Tibial nerve (tissue), 4 donors: ENCODE measurements around the gene CANT1. TPM values are rescaled to one million over a fixed set of nuclear protein-coding genes. Genes with fewer than 3 reads are reported as not detected.

Experiments
- DNase-seq, 2 donors: peaks; one replicate each; pipeline ENCODE4 v3.0.0-alpha.2; 2019; ENCODE audit warnings: low spot score in 2 of 2
- H3K27ac ChIP-seq, 4 donors: fragments of 200-600 bp; sonication (generic) in 3 of 4; one replicate each; pipeline ENCODE4 v1.5.1; 2017 to 2019; ENCODE audit warnings: mild to moderate bottlenecking in 1 of 4
- H3K27me3 ChIP-seq, 2 donors: fragments of 200-600 bp; sonication (generic) in 1 of 2; one replicate each; pipeline versions ENCODE4 v1.5.1 to v1.6.0; 2017 to 2019
- H3K36me3 ChIP-seq, 3 donors: fragments of 200-600 bp; sonication (generic); one replicate each; pipeline ENCODE4 v1.5.1; 2018 to 2019
- H3K4me1 ChIP-seq, 4 donors: fragments of 200-600 bp; sonication (generic) in 3 of 4; one replicate each; pipeline ENCODE4 v1.5.1; 2017 to 2019
- H3K4me3 ChIP-seq, 4 donors: fragments of 200-600 bp; sonication (generic) in 3 of 4; one replicate each; pipeline ENCODE4 v1.5.1; 2017 to 2019; ENCODE audit warnings: mild to moderate bottlenecking in 1 of 4, moderate library complexity in 1 of 4
- H3K9me3 ChIP-seq, 4 donors: fragments of 200-600 bp; sonication (generic) in 3 of 4; one replicate each; pipeline ENCODE4 v1.5.1; 2017 to 2019
- EP300 ChIP-seq, 2 donors: sonication (generic); formaldehyde crosslinking; IDR thresholded peaks; one replicate each; pipeline ENCODE4 v1.6.1; 2017; ENCODE audit warnings: antibody characterized with exemption in 2 of 2, mild to moderate bottlenecking in 1 of 2
- POLR2A ChIP-seq, 2 donors: fragments of 450-650 bp; IDR thresholded peaks; one replicate each; pipeline ENCODE4 v1.6.1; 2017; ENCODE audit warnings: antibody characterized with exemption in 2 of 2, mild to moderate bottlenecking in 2 of 2, moderate library complexity in 2 of 2
- WGBS, 2 donors: methylation state at CpG; one replicate each; pipeline ENCODE4 v1.1.5; 2018; 5-methylcytosine and 5-hydroxymethylcytosine counted together
- total RNA-seq, 4 donors: library from RNA; depleted of rRNA; stranded (reverse); fragments of >200 nt; gene quantifications; one replicate each; pipeline ENCODE4 v1.1.0, GENCODE V29; 2016
- TF ChIP-seq, protein P1 (sequence below), 5 experiments: fragments of 200-600 bp in 3 of 5; fragments of 450-650 bp in 2 of 5; sonication (generic) in 3 of 5; IDR thresholded peaks; one replicate each; pipeline ENCODE4 v1.5.1; 2016 to 2019; ENCODE audit warnings: antibody characterized with exemption in 5 of 5, mild to moderate bottlenecking in 3 of 5, moderate library complexity in 2 of 5

The CANT1 gene
- total RNA-seq, 4 donors from 2014 or later = 21.0 to 27.3 (median 25.5) TPM

DNA sequence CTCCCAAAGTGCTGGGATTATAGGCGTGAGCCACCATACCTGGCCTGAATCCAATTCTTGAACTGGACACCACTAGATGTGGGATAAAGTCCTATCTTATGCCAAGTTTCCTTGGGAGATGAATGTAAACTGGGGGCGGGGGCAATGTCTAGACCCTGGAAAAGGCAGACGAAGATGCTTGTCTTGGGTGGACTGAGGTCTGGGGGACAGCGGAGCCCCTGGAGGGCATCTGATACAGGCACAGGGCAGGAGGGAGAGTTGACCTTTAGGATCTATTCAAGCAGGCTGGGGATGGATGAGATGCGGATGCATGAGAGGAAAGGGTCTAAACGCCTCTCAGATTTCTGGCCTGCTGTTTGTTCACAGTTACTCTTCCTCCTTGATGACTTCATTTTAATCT, 26.1 kb upstream of the CANT1 start:
- 91 to 92% methylated on average over 6 of the region's 6 CpGs for WGBS, 2 donors
- peak overlapping the region in 1 of 4 donors; percentile 52 for H3K27ac ChIP-seq
- H3K27me3 ChIP-seq = no peaks in the 10 kb centered on the region
- H3K36me3 ChIP-seq = no peaks in the 10 kb centered on the region
- DNase-seq = no peak
- no peaks in the 10 kb centered on the region for H3K9me3 ChIP-seq
- TF ChIP-seq POLR2A (IDR thresholded peaks at IDR 0.05) (no peak), EP300 (IDR thresholded peaks at IDR 0.05) (no peak)
- TF ChIP-seq, protein P1, sequence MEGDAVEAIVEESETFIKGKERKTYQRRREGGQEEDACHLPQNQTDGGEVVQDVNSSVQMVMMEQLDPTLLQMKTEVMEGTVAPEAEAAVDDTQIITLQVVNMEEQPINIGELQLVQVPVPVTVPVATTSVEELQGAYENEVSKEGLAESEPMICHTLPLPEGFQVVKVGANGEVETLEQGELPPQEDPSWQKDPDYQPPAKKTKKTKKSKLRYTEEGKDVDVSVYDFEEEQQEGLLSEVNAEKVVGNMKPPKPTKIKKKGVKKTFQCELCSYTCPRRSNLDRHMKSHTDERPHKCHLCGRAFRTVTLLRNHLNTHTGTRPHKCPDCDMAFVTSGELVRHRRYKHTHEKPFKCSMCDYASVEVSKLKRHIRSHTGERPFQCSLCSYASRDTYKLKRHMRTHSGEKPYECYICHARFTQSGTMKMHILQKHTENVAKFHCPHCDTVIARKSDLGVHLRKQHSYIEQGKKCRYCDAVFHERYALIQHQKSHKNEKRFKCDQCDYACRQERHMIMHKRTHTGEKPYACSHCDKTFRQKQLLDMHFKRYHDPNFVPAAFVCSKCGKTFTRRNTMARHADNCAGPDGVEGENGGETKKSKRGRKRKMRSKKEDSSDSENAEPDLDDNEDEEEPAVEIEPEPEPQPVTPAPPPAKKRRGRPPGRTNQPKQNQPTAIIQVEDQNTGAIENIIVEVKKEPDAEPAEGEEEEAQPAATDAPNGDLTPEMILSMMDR (IDR thresholded peaks at IDR 0.05) = no peak
- H3K4me3 ChIP-seq = no peak overlapping the region
- peaks cover 4 to 72% (median 17%) of the 10 kb centered on the region in 4 donors for H3K4me1 ChIP-seq

DNA sequence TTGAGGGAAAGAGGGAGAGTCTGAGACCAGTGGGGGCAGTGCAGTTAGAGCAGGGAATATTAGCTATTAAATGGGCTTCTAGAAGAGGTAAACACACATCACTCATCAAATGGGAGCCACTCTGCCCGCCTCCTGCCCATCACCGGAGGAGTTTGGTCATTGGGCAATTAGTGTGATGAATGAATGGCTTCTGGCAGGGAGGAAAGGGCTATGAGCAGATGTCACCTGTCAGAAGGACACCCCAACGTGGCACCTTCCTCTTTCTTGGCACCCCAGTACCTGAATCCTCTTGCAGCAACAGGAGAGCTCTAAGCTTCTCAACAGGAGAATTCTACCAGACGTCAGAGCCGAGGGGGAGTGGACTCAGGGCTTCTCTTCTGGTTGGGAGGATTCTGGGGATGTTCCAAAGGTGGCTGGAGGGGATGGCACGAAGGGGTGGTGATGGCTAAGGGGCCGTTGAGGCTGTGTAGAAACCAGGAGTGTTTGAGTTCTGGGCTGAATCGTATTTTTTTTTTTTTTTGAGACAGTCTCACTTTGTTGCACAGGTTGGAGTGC, 25.4 kb upstream of the CANT1 start:
- H3K4me1 ChIP-seq = peaks cover 4 to 76% (median 19%) of the 10 kb centered on the region in 4 donors
- no peak for DNase-seq
- H3K9me3 ChIP-seq = no peaks in the 10 kb centered on the region
- TF ChIP-seq POLR2A (IDR thresholded peaks at IDR 0.05) (no peak), EP300 (IDR thresholded peaks at IDR 0.05) (no peak)
- TF ChIP-seq, protein P1 (IDR thresholded peaks at IDR 0.05) = no peak
- H3K27me3 ChIP-seq = no peaks in the 10 kb centered on the region
- H3K36me3 ChIP-seq = no peaks in the 10 kb centered on the region
- 84 to 85% methylated on average over 8 of the region's 8 CpGs for WGBS, 2 donors
- no peak overlapping the region for H3K4me3 ChIP-seq
- peak overlapping the region in 2 of 4 donors; percentile 57 to 67 for H3K27ac ChIP-seq

DNA sequence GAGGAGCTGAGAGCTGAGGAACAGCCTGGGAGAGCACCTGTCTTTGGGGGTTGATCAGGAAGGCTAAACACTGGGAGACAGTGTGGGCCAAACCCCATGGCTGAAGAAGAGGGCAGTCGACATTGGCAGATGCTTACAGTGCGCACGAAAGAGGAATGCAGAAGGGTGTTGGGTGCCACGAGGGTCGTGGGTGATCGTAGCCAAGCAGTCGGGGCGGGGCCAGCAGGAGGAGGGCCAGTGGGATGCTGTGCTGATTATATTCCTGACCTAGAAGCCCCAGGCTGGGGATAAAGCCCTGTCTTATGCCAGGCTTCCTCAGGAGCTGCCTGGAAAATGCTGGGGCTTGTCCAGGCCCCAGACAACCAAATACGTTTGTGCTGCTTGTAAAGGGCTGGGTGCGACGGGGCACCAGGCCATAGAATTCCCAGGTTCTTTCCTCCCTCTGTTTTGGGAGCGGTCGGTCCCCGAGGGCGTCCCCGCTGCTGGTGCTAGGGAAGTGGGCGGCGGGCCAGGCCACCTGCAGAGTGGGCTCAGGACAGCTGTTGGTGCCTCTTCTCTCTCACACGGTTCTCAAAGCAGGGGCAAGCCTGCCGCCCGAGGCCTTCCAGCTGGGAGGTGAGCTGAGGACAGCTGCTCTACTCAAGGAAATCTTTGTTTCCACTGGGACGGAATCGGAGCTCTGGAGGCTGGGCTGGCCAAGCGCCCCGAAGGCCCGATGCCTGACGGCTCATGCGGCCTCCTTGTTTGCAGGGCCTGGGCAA, 24.4 kb upstream of the CANT1 start:
- Histone ChIP-seq H3K4me3 (no peak overlapping the region), H3K4me1 (peaks cover 4 to 79% (median 19%) of the 10 kb centered on the region in 4 donors), H3K27me3 (no peaks in the 10 kb centered on the region), H3K9me3 (no peaks in the 10 kb centered on the region), H3K27ac (peak overlapping the region in 3 of 4 donors; percentile 57 to 76 (median 67)), H3K36me3 (no peaks in the 10 kb centered on the region)
- 20 to 31% methylated on average over 20 to 27 of the region's 28 CpGs for WGBS, 2 donors
- DNase-seq = peak in 1 of 2 donors; percentile 58
- TF ChIP-seq POLR2A (IDR thresholded peaks at IDR 0.05) = no peak
- no peak for TF ChIP-seq EP300 (IDR thresholded peaks at IDR 0.05)
- TF ChIP-seq, protein P1 (IDR thresholded peaks at IDR 0.05) = no peak

DNA sequence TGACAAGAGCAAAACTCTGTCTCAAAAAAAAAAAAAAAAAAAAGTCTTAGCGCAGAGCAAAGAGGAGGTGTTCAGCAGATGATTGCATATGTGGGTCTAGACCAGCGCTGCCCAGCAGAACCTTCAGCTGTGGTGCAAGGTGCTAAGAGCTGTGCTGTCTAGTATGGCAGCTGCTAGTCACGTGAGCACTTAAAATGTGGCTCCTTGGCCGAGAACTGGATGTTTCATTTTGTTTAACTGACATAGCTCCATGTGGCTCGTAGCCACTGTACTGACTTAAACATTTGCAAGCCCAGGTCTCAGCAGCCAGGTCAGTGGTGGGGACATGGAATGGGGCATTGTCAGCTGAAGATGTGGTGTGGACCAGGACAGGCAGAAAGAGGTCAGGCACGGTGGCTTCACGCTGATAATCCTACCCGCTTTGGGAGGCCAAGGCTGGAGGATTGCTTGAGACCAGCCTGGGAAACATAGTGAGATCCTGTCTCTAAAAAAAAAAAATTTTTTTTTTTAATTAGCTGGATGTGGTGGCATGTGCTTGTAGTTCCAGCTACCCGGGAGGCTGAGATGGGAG, 23.6 kb upstream of the CANT1 start:
- Histone ChIP-seq H3K4me1 (peaks cover 4 to 82% (median 20%) of the 10 kb centered on the region in 4 donors), H3K27me3 (no peaks in the 10 kb centered on the region), H3K4me3 (no peak overlapping the region), H3K36me3 (no peaks in the 10 kb centered on the region), H3K27ac (peak overlapping the region in 2 of 4 donors; percentile 57 to 76), H3K9me3 (no peaks in the 10 kb centered on the region)
- TF ChIP-seq, protein P1 (IDR thresholded peaks at IDR 0.05) = no peak
- TF ChIP-seq EP300 (IDR thresholded peaks at IDR 0.05) (no peak), POLR2A (IDR thresholded peaks at IDR 0.05) (no peak)
- WGBS, 2 donors = 89 to 91% methylated on average over 9 of the region's 9 CpGs
- DNase-seq = no peak
